GM12878 (cell line): ENCODE measurements around the gene PTPRD. TPM values are rescaled to one million over a fixed set of nuclear protein-coding genes. Genes with fewer than 3 reads are reported as not detected.

Experiments used
- ATAC-seq: fragments of 200-7000 bp; cut with Tn5 transposase; 3 replicates; pipeline ENCODE4 v1.9.1; 2020; ENCODE audit warnings: mild to moderate bottlenecking, moderate library complexity
- BruUV-seq: library from RNA; stranded (reverse); fragments of 400-500 nt; replicated peaks from 2 replicates; lab custom pipeline; 2021; lab: Mats Ljungman, UMichigan
- CTCF ChIA-PET: fragments of 300-600 bp; sonication (Branson Sonifier 250); formaldehyde crosslinking; extraction: SDS; loops from one replicate; lab custom pipeline; 2021; ENCODE audit warnings: inconsistent platforms; lab: Yijun Ruan, JAX
- POLR2A ChIA-PET: fragments of 350-600 bp; formaldehyde crosslinking; extraction: SDS; loops from one replicate; lab custom pipeline; 2021; ENCODE audit warnings: inconsistent platforms; lab: Charles Lee
- RAD21 ChIA-PET: fragments of 300-600 bp; sonication (Branson Sonifier 250); formaldehyde crosslinking; loops from one replicate; lab custom pipeline; 2023; ENCODE audit warnings: antibody characterized with exemption; ENCODE audit not compliant: unreplicated experiment; lab: Charles Lee
- SMC1A ChIA-PET: fragments of 300-600 bp; sonication (Branson Sonifier 250); formaldehyde crosslinking; loops from one replicate; lab custom pipeline; 2023; ENCODE audit not compliant: unreplicated experiment, uncharacterized antibody; lab: Charles Lee
- DNase-seq: peaks from one replicate; pipeline ENCODE4 v3.0.0-alpha.2; 2011; ENCODE audit warnings: low read depth, low spot score
- FAIRE-seq: peaks from 3 replicates; lab custom pipeline; 2011; peaks lifted over from hg19 to GRCh38; lab: Jason Lieb, UNC
- H2AFZ ChIP-seq: 2 replicates; pipeline ENCODE4 v1.6.0; 2011; ENCODE audit warnings: low read depth, low read length, control low read depth; ENCODE audit not compliant: control insufficient read depth
- H3K27ac ChIP-seq: 2 replicates; pipeline ENCODE4 v1.5.1; 2011; ENCODE audit warnings: control low read depth; ENCODE audit not compliant: control insufficient read depth, insufficient read depth
- H3K27me3 ChIP-seq, 2 experiments: replicated peaks in 1 of 2; 2 replicates each; pipeline versions ENCODE4 v1.6.0 to v1.6.1; 2011; ENCODE audit warnings: low read length in 1 of 2; ENCODE audit not compliant: control insufficient read depth in 2 of 2, insufficient read depth in 2 of 2
- H3K36me3 ChIP-seq, 2 experiments: 2 replicates each; pipeline ENCODE4 v1.5.1; 2011; ENCODE audit warnings: low read length in 1 of 2; ENCODE audit not compliant: control insufficient read depth in 2 of 2, insufficient read depth in 2 of 2
- H3K4me1 ChIP-seq: 2 replicates; pipeline ENCODE4 v1.6.1; 2011; ENCODE audit warnings: mild to moderate bottlenecking, low read length, moderate library complexity, mixed read lengths; ENCODE audit not compliant: control insufficient read depth, insufficient read depth
- H3K4me2 ChIP-seq: 2 replicates; pipeline ENCODE4 v1.6.0; 2011; ENCODE audit warnings: control low read depth; ENCODE audit not compliant: control insufficient read depth, insufficient read depth
- H3K4me3 ChIP-seq: fragments of 200-600 bp; sonication (generic); 2 replicates; pipeline ENCODE4 v1.5.1; 2016
- H3K79me2 ChIP-seq: 2 replicates; pipeline ENCODE4 v1.6.0; 2011; ENCODE audit warnings: low read length; ENCODE audit not compliant: control insufficient read depth, insufficient read depth
- H3K9ac ChIP-seq: 2 replicates; pipeline ENCODE4 v1.8.0; 2011; ENCODE audit warnings: low read length, control low read depth, mixed read lengths; ENCODE audit not compliant: control insufficient read depth, insufficient read depth
- H3K9me3 ChIP-seq: replicated peaks from 3 replicates; pipeline ENCODE4 v1.5.1; 2011; ENCODE audit warnings: mild to moderate bottlenecking, low read length; ENCODE audit not compliant: control insufficient read depth, insufficient read depth
- H4K20me1 ChIP-seq: 2 replicates; pipeline ENCODE4 v1.6.0; 2011; ENCODE audit not compliant: control insufficient read depth, insufficient read depth
- BACH1 ChIP-seq: fragments of 450-650 bp; IDR thresholded peaks from 2 replicates; pipeline ENCODE4 v1.6.1; 2017; ENCODE audit warnings: mild to moderate bottlenecking, borderline replicate concordance
- EZH2 ChIP-seq: IDR thresholded peaks from 2 replicates; pipeline ENCODE4 v1.6.1; 2012; ENCODE audit warnings: low read depth, mild to moderate bottlenecking, control low read depth, inconsistent platforms, low read length, borderline replicate concordance; ENCODE audit not compliant: control insufficient read depth
- IRF5 ChIP-seq: fragments of 450-650 bp; IDR thresholded peaks from 2 replicates; pipeline ENCODE4 v1.6.1; 2017; ENCODE audit warnings: borderline replicate concordance
- RFX5 ChIP-seq: IDR thresholded peaks from 2 replicates; pipeline ENCODE4 v1.6.1; 2011; ENCODE audit warnings: low read depth, low read length, improper control_type of control experiment
- STAT1 ChIP-seq: fragments of 450-650 bp; conservative IDR thresholded peaks from 2 replicates; pipeline ENCODE4 v1.6.1; 2014; ENCODE audit warnings: antibody characterized with exemption, mild to moderate bottlenecking
- SUPT20H ChIP-seq: IDR thresholded peaks from 2 replicates; pipeline ENCODE4 v1.6.1; 2011; ENCODE audit warnings: low read depth, mild to moderate bottlenecking, low read length, moderate library complexity, borderline replicate concordance; ENCODE audit not compliant: control insufficient read depth
- TARDBP ChIP-seq: IDR thresholded peaks from 2 replicates; pipeline ENCODE4 v1.6.1; 2016; ENCODE audit warnings: borderline replicate concordance
- TBL1XR1 ChIP-seq: IDR thresholded peaks from 2 replicates; pipeline ENCODE4 v1.6.1; 2012; ENCODE audit warnings: low read depth, low read length, improper control_type of control experiment
- TCF7 ChIP-seq: IDR thresholded peaks from 2 replicates; pipeline ENCODE4 v1.6.1; 2014; ENCODE audit warnings: antibody characterized with exemption, borderline replicate concordance
- YY1 ChIP-seq: IDR thresholded peaks from 2 replicates; pipeline ENCODE4 v1.6.1; 2011; ENCODE audit warnings: low read depth, mild to moderate bottlenecking, low read length
- ZNF207 ChIP-seq: fragments of 450-650 bp; IDR thresholded peaks from 2 replicates; pipeline ENCODE4 v1.6.1; 2014; ENCODE audit warnings: antibody characterized with exemption, mild to moderate bottlenecking, borderline replicate concordance
- in situ Hi-C: fragments of 300-500 bp; cut with MboI; formaldehyde crosslinking; loops from 9 replicates; pipeline ENCODE4 v1.14.3; 2018; ENCODE audit warnings: mixed read lengths
- intact Hi-C: fragments of 100-400 bp; cut with micrococcal nuclease; formaldehyde crosslinking; loops from one replicate; pipeline ENCODE4 v1.14.2; 2022; ENCODE audit not compliant: unreplicated experiment
- polyA plus RNA-seq, 11 experiments: library from polyadenylated mRNA; depleted of rRNA in 4 of 11; unstranded in 6 of 11; stranded (reverse) in 5 of 11; fragments of >200 nt; fragmentation: Nextera tagmentation in 4 of 11; fragmentation: Illumina TruSeq in 1 of 11; extraction: Ambion mirVana in 4 of 11; extraction: Trizol in 1 of 11; gene quantifications; 1 replicate in 1 of 11; 2 replicates in 10 of 11; pipeline versions ENCODE4 v1.2.1 to v1.2.3, GENCODE V29; 2011 to 2016; ENCODE audit warnings: inconsistent platforms in 2 of 11, missing spikeins in 2 of 11, low read depth in 1 of 11
- total RNA-seq, 4 experiments: library from RNA; depleted of rRNA in 3 of 4; stranded (reverse); fragments of >200 nt in 3 of 4; fragmentation: Illumina TruSeq in 1 of 4; extraction: Trizol in 1 of 4; gene quantifications; 2 replicates each; pipeline versions ENCODE4 v1.2.1 to v1.2.3, GENCODE V29; 2013 to 2021
- TF ChIP-seq, protein P1 (sequence below): IDR thresholded peaks from 2 replicates; pipeline ENCODE4 v1.6.1; 2012; ENCODE audit warnings: low read length, inconsistent platforms
- TF ChIP-seq, protein P2 (sequence below): fragments of 450-650 bp; IDR thresholded peaks from 2 replicates; pipeline ENCODE4 v1.6.1; 2017; ENCODE audit warnings: mild to moderate bottlenecking, moderate library complexity
- TF ChIP-seq, protein P3 (sequence below): fragments of 450-650 bp; IDR thresholded peaks from 2 replicates; pipeline ENCODE4 v1.6.1; 2017; ENCODE audit warnings: low read depth, mild to moderate bottlenecking, moderate library complexity

PTPRD gene
- total and polyA plus RNA-seq, 10 of the 15 experiments (the other 5 are each of a cell fraction or from before 2014, with no cell fraction given): under 0.01 to 0.05 (median 0.01) TPM; not detected in 7

DNA sequence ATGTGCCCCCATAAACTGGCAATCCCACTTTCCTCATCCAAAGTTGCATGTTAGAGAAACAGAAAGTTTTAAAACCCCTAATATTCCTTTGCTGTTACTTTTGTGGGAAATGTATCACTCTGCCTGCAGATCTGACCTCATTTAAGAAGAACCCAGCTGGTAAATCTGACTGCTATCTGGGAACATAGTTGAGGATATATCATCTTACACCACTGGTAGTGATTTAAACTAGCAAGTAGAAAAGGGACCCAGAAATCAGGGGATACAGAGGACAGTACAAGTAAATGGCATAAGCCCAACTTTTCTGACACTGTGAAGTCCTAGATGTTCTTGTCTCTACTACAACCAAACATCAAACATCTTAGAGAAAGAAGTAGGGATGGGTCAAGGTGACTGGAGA lies 1752.7 kb downstream of the PTPRD start:
- Histone ChIP-seq H2AFZ (no peak overlapping the region), H3K9ac (no peak overlapping the region), H3K4me3 (no peak overlapping the region), H3K27ac (no peak overlapping the region), H3K4me1 (no peaks in the 10 kb centered on the region), H3K79me2 (no peaks in the 10 kb centered on the region), H3K36me3 (no peaks in the 10 kb centered on the region), H3K4me2 (no peak overlapping the region), H3K27me3 (peaks cover 4 to 8% of the 10 kb centered on the region in 2 experiments; a peak in 2 of 4 replicates), H3K9me3 (no peaks in the 10 kb centered on the region), H4K20me1 (no peaks in the 10 kb centered on the region)
- intact Hi-C loops: no loop called here
- BruUV-seq: no TSS peak
- in situ Hi-C loops: loop anchor here (25.0 kb wide), 1 partner anchor 1673 kb away; no protein-coding TSS in a partner anchor
- ChIA-PET CTCF (interaction anchor here (0.7 kb wide), 1 partner anchor 11 kb away, joined by 3 read pairs; no protein-coding TSS in a partner anchor), POLR2A (no interaction called here), SMC1A (no interaction called here), RAD21 (no interaction called here)
- no peak for FAIRE-seq
- no peak for DNase-seq
- no peak for ATAC-seq
- no peak for TF ChIP-seq STAT1
- TF ChIP-seq ZNF207: no peak
- no peak for TF ChIP-seq TARDBP
- TF ChIP-seq, protein P1, sequence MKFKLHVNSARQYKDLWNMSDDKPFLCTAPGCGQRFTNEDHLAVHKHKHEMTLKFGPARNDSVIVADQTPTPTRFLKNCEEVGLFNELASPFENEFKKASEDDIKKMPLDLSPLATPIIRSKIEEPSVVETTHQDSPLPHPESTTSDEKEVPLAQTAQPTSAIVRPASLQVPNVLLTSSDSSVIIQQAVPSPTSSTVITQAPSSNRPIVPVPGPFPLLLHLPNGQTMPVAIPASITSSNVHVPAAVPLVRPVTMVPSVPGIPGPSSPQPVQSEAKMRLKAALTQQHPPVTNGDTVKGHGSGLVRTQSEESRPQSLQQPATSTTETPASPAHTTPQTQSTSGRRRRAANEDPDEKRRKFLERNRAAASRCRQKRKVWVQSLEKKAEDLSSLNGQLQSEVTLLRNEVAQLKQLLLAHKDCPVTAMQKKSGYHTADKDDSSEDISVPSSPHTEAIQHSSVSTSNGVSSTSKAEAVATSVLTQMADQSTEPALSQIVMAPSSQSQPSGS: no peak
- TF ChIP-seq YY1: no peak
- TF ChIP-seq IRF5: no peak
- TF ChIP-seq TBL1XR1: no peak
- no peak for TF ChIP-seq BACH1
- TF ChIP-seq, protein P2, sequence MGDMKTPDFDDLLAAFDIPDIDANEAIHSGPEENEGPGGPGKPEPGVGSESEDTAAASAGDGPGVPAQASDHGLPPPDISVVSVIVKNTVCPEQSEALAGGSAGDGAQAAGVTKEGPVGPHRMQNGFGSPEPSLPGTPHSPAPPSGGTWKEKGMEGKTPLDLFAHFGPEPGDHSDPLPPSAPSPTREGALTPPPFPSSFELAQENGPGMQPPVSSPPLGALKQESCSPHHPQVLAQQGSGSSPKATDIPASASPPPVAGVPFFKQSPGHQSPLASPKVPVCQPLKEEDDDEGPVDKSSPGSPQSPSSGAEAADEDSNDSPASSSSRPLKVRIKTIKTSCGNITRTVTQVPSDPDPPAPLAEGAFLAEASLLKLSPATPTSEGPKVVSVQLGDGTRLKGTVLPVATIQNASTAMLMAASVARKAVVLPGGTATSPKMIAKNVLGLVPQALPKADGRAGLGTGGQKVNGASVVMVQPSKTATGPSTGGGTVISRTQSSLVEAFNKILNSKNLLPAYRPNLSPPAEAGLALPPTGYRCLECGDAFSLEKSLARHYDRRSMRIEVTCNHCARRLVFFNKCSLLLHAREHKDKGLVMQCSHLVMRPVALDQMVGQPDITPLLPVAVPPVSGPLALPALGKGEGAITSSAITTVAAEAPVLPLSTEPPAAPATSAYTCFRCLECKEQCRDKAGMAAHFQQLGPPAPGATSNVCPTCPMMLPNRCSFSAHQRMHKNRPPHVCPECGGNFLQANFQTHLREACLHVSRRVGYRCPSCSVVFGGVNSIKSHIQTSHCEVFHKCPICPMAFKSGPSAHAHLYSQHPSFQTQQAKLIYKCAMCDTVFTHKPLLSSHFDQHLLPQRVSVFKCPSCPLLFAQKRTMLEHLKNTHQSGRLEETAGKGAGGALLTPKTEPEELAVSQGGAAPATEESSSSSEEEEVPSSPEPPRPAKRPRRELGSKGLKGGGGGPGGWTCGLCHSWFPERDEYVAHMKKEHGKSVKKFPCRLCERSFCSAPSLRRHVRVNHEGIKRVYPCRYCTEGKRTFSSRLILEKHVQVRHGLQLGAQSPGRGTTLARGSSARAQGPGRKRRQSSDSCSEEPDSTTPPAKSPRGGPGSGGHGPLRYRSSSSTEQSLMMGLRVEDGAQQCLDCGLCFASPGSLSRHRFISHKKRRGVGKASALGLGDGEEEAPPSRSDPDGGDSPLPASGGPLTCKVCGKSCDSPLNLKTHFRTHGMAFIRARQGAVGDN: no peak
- TF ChIP-seq EZH2: no peak
- TF ChIP-seq, protein P3, sequence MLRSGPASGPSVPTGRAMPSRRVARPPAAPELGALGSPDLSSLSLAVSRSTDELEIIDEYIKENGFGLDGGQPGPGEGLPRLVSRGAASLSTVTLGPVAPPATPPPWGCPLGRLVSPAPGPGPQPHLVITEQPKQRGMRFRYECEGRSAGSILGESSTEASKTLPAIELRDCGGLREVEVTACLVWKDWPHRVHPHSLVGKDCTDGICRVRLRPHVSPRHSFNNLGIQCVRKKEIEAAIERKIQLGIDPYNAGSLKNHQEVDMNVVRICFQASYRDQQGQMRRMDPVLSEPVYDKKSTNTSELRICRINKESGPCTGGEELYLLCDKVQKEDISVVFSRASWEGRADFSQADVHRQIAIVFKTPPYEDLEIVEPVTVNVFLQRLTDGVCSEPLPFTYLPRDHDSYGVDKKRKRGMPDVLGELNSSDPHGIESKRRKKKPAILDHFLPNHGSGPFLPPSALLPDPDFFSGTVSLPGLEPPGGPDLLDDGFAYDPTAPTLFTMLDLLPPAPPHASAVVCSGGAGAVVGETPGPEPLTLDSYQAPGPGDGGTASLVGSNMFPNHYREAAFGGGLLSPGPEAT: no peak
- TF ChIP-seq TCF7: no peak
- no peak for TF ChIP-seq SUPT20H
- no peak for TF ChIP-seq RFX5
